Cerebellar cortex (tissue), 1 donor: ENCODE results near the gene SIL1.
"Not testable (repeated sequence)": the region's sequence is repeated elsewhere in the genome, so short reads cannot be mapped to it uniquely, and the experiment has no call there.

ENCODE experiments used
- DNase-seq: peaks from one replicate; pipeline ENCODE4 v3.0.0-alpha.2; 2015; ENCODE audit warnings: low spot score

SIL1 gene

GRCh38 chr5:139197710-139198669 is at the start of gene SIL1:
Gene SIL1 (minus strand): TSS chr5:139198368. CDS start chr5:139127843, 70,525 bp downstream.
- DNase-seq: peak; percentile 94

GRCh38 chr5:139246394-139246793 is 48.2 kb upstream of the SIL1 start:
- DNase-seq: no peak

GRCh38 chr5:139245637-139246339 is 47.6 kb upstream of the SIL1 start:
- DNase-seq: no peak

GRCh38 chr5:139243425-139243970 is 45.3 kb upstream of the SIL1 start:
- no peak for DNase-seq

GRCh38 chr5:139241139-139241538 is 43.0 kb upstream of the SIL1 start:
- no peak for DNase-seq

GRCh38 chr5:139236479-139236878 is 38.3 kb upstream of the SIL1 start:
- no peak for DNase-seq

- DNase-seq: no peak
These were observed 34.1 kb upstream of the SIL1 start for GRCh38 chr5:139232147-139232724.

GRCh38 chr5:139228201-139228803 is 30.1 kb upstream of the SIL1 start:
- DNase-seq: no peak

GRCh38 chr5:139226131-139226530 is 28.0 kb upstream of the SIL1 start:
- peak; percentile 5 for DNase-seq

- no peak for DNase-seq
These were observed 25.3 kb upstream of the SIL1 start for GRCh38 chr5:139223481-139223880.

- DNase-seq: no peak
These were observed 24.2 kb upstream of the SIL1 start for GRCh38 chr5:139222346-139222745.

GRCh38 chr5:139218038-139218437 is 19.9 kb upstream of the SIL1 start:
- DNase-seq: not testable (repeated sequence)

GRCh38 chr5:139215107-139215975 is 17.2 kb upstream of the SIL1 start:
- no peak for DNase-seq

- no peak for DNase-seq
These were observed 16.5 kb upstream of the SIL1 start for GRCh38 chr5:139214646-139215045.

GRCh38 chr5:139212906-139213305 is 14.7 kb upstream of the SIL1 start:
- no peak for DNase-seq

- DNase-seq: no peak
These were observed 14.3 kb upstream of the SIL1 start for GRCh38 chr5:139212486-139212885.

- DNase-seq: no peak
These were observed 12.4 kb upstream of the SIL1 start for GRCh38 chr5:139210585-139210984.

- DNase-seq: no peak
These were observed 9.3 kb upstream of the SIL1 start for GRCh38 chr5:139207297-139208000.

- DNase-seq: no peak
These were observed 7.4 kb upstream of the SIL1 start for GRCh38 chr5:139205586-139205985.

- DNase-seq: no peak
These were observed 7.0 kb upstream of the SIL1 start for GRCh38 chr5:139205124-139205523.
